Activated CD4-positive, alpha-beta T cell treated with anti-CD3 and anti-CD28 coated beads for 36 hours (primary cell): ENCODE data around the gene MSANTD2. TPM values are rescaled to one million over a fixed set of nuclear protein-coding genes. Genes with fewer than 3 reads are reported as not detected.

ENCODE experiments used
- ATAC-seq: fragments of 200-7000 bp; cut with Tn5 transposase; one replicate; pipeline ENCODE4 v1.10.0; 2021; ENCODE audit warnings: mild to moderate bottlenecking, moderate library complexity
- CTCF ChIA-PET: fragments of 350-600 bp; sonication (Branson Sonifier 250); formaldehyde crosslinking; loops from one replicate; lab custom pipeline; 2021; ENCODE audit warnings: antibody characterized with exemption; lab: Charles Lee
- POLR2A ChIA-PET: fragments of 350-600 bp; sonication (Branson Sonifier 250); formaldehyde crosslinking; loops from one replicate; lab custom pipeline; 2021; ENCODE audit warnings: antibody characterized with exemption, inconsistent platforms; lab: Charles Lee
- DNase-seq: peaks from one replicate; pipeline ENCODE4 v3.0.0-alpha.2; 2020
- H3K27ac Mint-ChIP-seq: one replicate; pipeline ENCODE4 v1.8.0; 2021; ENCODE audit warnings: mixed read lengths
- H3K27me3 Mint-ChIP-seq: one replicate; pipeline ENCODE4 v1.8.0; 2021; ENCODE audit warnings: mixed read lengths
- H3K36me3 Mint-ChIP-seq: one replicate; pipeline ENCODE4 v1.8.0; 2021; ENCODE audit warnings: low read depth, mixed read lengths
- H3K4me1 Mint-ChIP-seq: one replicate; pipeline ENCODE4 v1.8.0; 2021; ENCODE audit warnings: mixed read lengths
- H3K4me3 Mint-ChIP-seq: one replicate; pipeline ENCODE4 v1.8.0; 2021; ENCODE audit warnings: mild to moderate bottlenecking, moderate library complexity, mixed read lengths
- H3K9me3 Mint-ChIP-seq: one replicate; pipeline ENCODE4 v1.8.0; 2021; ENCODE audit warnings: low read depth, mixed read lengths
- intact Hi-C, 2 experiments: fragments of 100-400 bp; cut with DNase I in 1 of 2; cut with micrococcal nuclease in 1 of 2; formaldehyde crosslinking; loops; one replicate each; pipeline versions ENCODE4 v1.14.2 to v1.15.1; 2022 to 2024; cut with DNase I, micrococcal nuclease
- total RNA-seq, 2 experiments: library from RNA; stranded (reverse); gene quantifications; one replicate each; pipeline ENCODE4 v1.2.3, GENCODE V29; 2021

Gene MSANTD2
- total RNA-seq, 2 experiments from 2014 or later: 6.9 to 8.6 TPM

GRCh38 chr11:124717786-124718651 lies 82.2 kb downstream of the MSANTD2 start:
- CTCF ChIA-PET: interaction anchor here (0.6 to 1.1 kb wide), 3 partner anchors 13 to 129 kb away, joined by 3 read pairs; no protein-coding TSS in a partner anchor
- H3K27me3 Mint-ChIP-seq: peaks cover 31% of the 10 kb centered on the region
- POLR2A ChIA-PET: no interaction called here
- H3K9me3 Mint-ChIP-seq: no peaks in the 10 kb centered on the region
- H3K4me3 Mint-ChIP-seq: peak overlapping the region; percentile 51
- ATAC-seq (peak; percentile 55), DNase-seq (peak; percentile 38)
- intact Hi-C loops: no loop called here
- no peak overlapping the region for H3K27ac Mint-ChIP-seq
- peaks cover 2% of the 10 kb centered on the region for H3K36me3 Mint-ChIP-seq
- H3K4me1 Mint-ChIP-seq: peaks cover 13% of the 10 kb centered on the region

DNA sequence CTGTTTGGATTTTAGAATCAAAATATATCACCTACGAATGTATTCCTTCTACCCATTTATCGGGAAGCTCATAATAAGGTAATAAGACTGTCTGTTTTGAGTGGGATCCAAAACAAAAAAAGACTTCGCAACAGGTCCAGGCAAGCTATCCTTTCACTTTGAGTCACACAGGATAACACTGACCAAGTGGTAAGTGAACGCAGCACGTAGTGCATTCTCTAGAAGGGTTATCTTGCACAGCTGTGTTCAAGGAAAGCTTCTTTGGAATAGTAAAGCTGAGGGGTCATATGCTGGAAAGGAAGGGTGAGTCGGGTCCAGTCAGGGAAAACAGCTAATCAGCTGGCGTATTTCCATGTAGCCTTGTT lies 82.8 kb downstream of the MSANTD2 start:
- no peak for DNase-seq
- Mint-ChIP-seq H3K4me1 (peaks cover 9% of the 10 kb centered on the region), H3K27ac (no peak overlapping the region), H3K9me3 (no peaks in the 10 kb centered on the region), H3K4me3 (peak overlapping the region; percentile 51), H3K27me3 (peaks cover 26% of the 10 kb centered on the region), H3K36me3 (peaks cover 2% of the 10 kb centered on the region)
- intact Hi-C loops: no loop called here
- ChIA-PET POLR2A (no interaction called here), CTCF (interaction anchor here (0.6 to 1.1 kb wide), 3 partner anchors 14 to 129 kb away, joined by 3 read pairs; no protein-coding TSS in a partner anchor)
- ATAC-seq: no peak

DNA sequence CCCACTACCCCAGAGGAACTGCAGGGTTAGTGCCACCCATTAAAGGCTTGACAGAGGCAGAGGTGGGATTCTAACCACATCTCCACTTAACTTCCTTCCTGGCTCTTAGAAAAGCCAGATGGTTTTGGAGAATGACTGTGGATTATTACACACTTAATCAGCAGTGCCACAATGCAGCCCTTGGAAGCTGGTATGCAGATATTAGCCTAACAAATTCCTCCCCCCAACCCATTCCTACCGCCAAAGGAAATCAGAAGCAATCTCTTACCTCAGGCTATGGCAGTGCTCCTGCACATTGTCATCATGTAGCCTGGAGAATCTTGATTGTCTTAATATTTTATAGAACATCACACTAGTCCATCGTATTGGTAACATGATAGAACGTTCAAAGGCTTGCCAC lies 83.6 kb downstream of the MSANTD2 start:
- ATAC-seq (no peak), DNase-seq (no peak)
- H3K4me1 Mint-ChIP-seq: peaks cover 9% of the 10 kb centered on the region
- POLR2A ChIA-PET: no interaction called here
- H3K9me3 Mint-ChIP-seq: no peaks in the 10 kb centered on the region
- intact Hi-C loops: no loop called here
- no peak overlapping the region for H3K27ac Mint-ChIP-seq
- CTCF ChIA-PET: no interaction called here
- H3K4me3 Mint-ChIP-seq: no peak overlapping the region
- H3K36me3 Mint-ChIP-seq: peaks cover 2% of the 10 kb centered on the region
- peaks cover 26% of the 10 kb centered on the region for H3K27me3 Mint-ChIP-seq

Other genes with a start within 250 kb of the MSANTD2 start
- not detected for gene OR8A1, start 230.4 kb downstream of the MSANTD2 start, total RNA-seq
- gene PANX3, start 189.0 kb downstream of the MSANTD2 start, total RNA-seq: not detected
- 10 to 100 TPM; 29.6 to 40.6 TPM for gene TBRG1, start 177.5 kb downstream of the MSANTD2 start, total RNA-seq
- 10 to 100 TPM in 1 of 2 experiments, 1 to 10 TPM in 1; 9.4 to 12.2 TPM for gene SIAE, start 126.7 kb downstream of the MSANTD2 start, total RNA-seq
- 1 to 10 TPM; 3.9 to 4.7 TPM for gene SPA17, start 126.5 kb downstream of the MSANTD2 start, total RNA-seq
- 10 to 100 TPM; 13.5 to 18.1 TPM for gene NRGN, start 60.5 kb downstream of the MSANTD2 start, total RNA-seq
- gene VSIG2, start 48.2 kb downstream of the MSANTD2 start, total RNA-seq: not detected
- under 1 TPM; 0.39 to 0.53 TPM for gene ESAM, start 38.1 kb downstream of the MSANTD2 start, total RNA-seq
- 10 to 100 TPM; 21.9 to 26.1 TPM for gene ROBO3, start 65.0 kb upstream of the MSANTD2 start, total RNA-seq
- not detected for gene ROBO4, start 97.5 kb upstream of the MSANTD2 start, total RNA-seq
- gene HEPN1, start 118.8 kb upstream of the MSANTD2 start, total RNA-seq: not detected
- gene HEPACAM, start 135.6 kb upstream of the MSANTD2 start, total RNA-seq: not detected
- 1 to 10 TPM; 5.6 to 6.7 TPM for gene CCDC15, start 153.8 kb upstream of the MSANTD2 start, total RNA-seq